AG10803 (cell line): ENCODE data around the gene KCNT2.

Experiments
- DNase-seq: peaks from one replicate; pipeline ENCODE4 v3.0.0; 2010; ENCODE audit warnings: low read depth
- H3K4me3 ChIP-seq: 2 replicates; pipeline ENCODE4 v1.5.1; 2011; ENCODE audit warnings: mild to moderate bottlenecking, low read length, control low read depth
- TF ChIP-seq, protein P1 (sequence below): conservative IDR thresholded peaks from 2 replicates; pipeline ENCODE4 v1.5.1; 2011; ENCODE audit warnings: mild to moderate bottlenecking, low read length, control low read depth, inconsistent platforms

Gene KCNT2

DNA sequence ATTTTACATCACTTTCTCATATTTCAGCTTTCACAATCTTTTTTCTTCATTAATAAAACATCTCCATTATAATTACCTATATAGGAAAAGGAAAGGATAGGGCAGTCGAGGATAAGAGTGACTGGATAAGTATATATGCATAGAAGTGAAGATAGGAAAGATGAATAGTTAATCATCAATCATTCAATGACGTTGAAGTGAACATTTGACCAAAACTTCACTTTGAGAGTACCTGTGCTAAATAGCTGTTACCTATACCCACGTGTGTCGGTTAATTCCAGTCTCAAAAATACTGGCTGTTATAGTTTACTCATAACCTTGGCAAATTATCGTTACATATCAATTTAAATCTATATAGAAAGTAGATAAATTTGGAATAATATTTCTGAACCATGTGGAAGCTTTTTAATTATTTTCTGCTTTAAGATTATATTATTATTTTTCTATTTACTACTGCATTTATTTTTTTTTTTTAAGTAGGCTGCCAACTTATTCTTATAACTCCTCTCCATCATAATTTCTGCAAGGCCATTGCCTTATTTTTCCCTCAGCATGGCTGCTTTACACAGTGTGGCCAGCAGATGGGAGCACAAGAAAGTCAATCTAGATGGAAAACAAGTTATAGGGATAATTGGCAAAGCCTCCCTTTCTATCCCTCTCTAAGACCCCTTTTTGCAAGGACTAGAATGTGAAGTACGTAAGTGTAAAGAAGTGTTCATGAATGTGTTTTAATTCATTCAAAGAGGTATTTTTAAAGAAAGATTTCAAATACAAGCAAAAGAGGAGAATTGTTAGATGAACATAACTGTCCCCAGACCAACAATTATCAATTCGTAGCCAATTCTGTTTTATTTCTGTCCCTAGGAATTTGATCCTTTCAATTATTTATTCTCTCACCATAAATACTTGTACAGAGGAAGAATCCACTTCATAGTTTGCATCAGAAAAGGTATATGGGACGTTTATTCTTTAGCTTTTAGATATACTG lies 290.4 kb downstream of the KCNT2 start:
- peak; percentile 37 for DNase-seq
- TF ChIP-seq, protein P1, sequence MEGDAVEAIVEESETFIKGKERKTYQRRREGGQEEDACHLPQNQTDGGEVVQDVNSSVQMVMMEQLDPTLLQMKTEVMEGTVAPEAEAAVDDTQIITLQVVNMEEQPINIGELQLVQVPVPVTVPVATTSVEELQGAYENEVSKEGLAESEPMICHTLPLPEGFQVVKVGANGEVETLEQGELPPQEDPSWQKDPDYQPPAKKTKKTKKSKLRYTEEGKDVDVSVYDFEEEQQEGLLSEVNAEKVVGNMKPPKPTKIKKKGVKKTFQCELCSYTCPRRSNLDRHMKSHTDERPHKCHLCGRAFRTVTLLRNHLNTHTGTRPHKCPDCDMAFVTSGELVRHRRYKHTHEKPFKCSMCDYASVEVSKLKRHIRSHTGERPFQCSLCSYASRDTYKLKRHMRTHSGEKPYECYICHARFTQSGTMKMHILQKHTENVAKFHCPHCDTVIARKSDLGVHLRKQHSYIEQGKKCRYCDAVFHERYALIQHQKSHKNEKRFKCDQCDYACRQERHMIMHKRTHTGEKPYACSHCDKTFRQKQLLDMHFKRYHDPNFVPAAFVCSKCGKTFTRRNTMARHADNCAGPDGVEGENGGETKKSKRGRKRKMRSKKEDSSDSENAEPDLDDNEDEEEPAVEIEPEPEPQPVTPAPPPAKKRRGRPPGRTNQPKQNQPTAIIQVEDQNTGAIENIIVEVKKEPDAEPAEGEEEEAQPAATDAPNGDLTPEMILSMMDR, result peak; percentile 74
- no peak overlapping the region for H3K4me3 ChIP-seq

DNA sequence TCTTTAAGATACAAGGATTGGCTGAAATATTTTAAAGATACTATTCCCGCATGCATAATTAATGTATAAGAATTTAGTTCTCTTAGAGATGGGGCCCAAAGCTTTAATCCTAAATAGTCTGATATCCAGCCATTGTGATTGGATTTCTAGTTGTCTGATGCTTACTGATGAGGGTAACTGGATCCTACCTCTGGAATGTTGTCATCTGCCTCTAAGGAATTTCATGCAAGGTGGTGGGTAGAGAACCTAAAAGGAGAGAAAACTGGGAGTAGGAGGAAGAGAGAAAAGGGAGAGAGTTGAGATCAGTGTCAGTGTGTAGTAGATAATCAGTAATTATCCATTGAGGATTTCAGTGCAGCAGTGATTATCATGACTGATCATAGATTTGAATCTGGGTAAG lies 295.5 kb downstream of the KCNT2 start:
- TF ChIP-seq, protein P1, result no peak

DNA sequence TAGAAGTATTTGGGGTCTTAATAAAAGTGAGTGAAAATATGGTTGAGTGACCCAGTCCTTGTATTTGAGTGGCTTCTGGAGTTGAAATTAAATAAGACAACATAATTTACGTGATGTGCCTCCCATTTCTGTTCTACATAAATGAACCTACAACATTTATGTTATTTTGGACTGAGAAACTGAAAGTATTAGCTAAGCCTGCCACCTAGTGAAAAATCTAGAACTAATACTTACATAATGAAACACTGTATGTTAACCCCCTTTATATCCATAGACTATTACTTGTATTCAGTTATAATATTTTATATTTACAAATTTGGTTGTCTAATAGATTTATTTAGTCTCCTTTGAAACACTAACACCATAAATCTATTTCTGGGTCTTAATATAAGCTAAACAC lies 298.9 kb downstream of the KCNT2 start:
- TF ChIP-seq, protein P1, result peak; percentile 48
- H3K4me3 ChIP-seq, result no peak overlapping the region
- peak; percentile 32 for DNase-seq

More for the DNA sequence above, 295.5 kb downstream of the KCNT2 start:
- H3K4me3 ChIP-seq, result no peak overlapping the region
- DNase-seq, result no peak

DNA sequence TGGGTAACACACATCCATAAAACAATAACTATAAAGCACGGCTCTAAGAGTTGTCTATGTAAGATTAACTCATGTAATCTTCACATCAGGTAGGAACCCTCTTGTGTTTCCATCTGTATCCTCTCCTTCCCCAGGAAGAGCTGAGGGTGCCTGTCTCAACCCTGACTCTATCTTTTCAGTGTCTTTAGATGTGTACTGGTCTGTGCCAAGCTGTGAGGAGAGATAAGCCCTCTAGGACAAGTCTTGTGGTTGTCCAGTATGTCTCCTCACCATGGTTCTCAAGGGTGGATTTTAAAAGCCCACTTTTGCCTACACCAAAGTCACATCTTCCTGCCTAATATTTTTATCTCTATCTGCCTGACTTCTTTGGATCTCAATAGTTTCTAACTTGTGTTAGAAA lies 300.1 kb downstream of the KCNT2 start:
- DNase-seq, result no peak
- H3K4me3 ChIP-seq, result no peak overlapping the region
- TF ChIP-seq, protein P1, result no peak

DNA sequence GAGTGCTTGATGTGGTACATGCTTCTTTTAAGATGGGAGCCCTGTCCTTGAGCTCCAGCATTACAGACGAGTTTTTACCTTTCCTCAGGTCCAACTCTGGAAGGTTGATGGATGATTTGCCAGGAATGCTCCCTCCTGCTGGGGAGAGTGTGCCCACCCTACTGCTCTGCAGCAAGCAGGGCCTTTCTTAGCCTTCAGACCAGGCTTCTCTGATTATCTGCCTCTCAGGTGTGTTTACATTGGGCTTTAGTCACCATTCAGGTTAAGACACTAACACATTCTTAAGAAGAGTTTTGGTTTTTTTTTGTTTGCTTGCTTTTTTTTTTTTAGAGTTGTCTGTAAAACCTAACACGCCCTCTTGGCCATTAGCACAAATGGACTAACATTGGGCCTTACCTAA lies 301.8 kb downstream of the KCNT2 start:
- DNase-seq, result no peak
- TF ChIP-seq, protein P1, result no peak
- H3K4me3 ChIP-seq, result no peak overlapping the region

DNA sequence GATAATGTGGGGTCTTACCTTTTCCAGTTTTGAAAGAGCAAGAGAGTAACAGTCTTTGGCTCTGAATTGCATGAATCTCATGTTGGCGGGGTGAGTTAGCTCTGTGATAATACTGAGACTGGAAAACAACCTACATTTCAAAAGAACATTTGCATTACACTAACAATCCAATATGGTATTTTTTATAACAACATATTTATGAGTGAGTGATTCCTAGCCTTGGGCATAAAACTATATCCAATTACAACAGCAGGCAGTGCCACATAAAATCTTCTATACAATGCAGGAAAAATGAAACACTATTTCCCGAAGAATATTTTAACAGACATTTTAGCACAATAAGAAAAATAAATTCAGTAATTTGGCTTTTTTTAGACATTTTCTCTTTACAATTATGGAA lies 303.0 kb downstream of the KCNT2 start:
- H3K4me3 ChIP-seq, result no peak overlapping the region
- DNase-seq, result no peak
- TF ChIP-seq, protein P1, result no peak

DNA sequence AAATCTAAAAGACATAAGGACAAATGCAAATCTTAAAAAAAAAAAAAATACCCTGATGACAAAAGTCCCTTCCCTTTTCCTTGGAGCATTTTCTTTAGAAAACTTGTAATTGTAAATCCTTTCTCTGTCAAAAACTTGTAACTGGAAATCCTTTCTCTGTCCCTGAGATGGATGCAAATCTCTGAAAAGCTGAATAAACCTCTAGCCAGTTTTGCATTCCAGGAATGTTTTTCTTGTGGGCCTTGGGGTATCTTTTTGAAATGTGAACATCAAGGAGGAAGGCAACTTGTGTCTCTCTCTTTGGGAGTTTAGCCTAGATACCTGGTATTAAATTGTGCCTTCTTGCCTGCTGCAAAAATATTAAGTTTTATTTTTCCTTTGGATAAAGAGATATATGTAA lies 305.3 kb downstream of the KCNT2 start:
- DNase-seq, result no peak
- H3K4me3 ChIP-seq, result no peak overlapping the region
- TF ChIP-seq, protein P1, result no peak
